Caki2 (cell line): Measurements from ENCODE around the gene RNF208. TPM values are rescaled to one million over a fixed set of nuclear protein-coding genes. Genes with fewer than 3 reads are reported as not detected.
A peak's percentile ranks its signal among the peaks of the same experiment; 100 is the strongest.
"Not testable (repeated sequence)": the region's sequence is repeated elsewhere in the genome, so short reads cannot be mapped to it uniquely, and the experiment has no call there.

Experiments
- DNase-seq: peaks from one replicate; pipeline ENCODE4 v3.0.0-alpha.2; 2015; ENCODE audit warnings: low read depth
- in situ Hi-C: cut with HindIII; loops from 2 replicates; pipeline ENCODE4 v1.10.0; 2016; ENCODE audit warnings: low sequenced_read_pairs, low pct_unique_long_range_greater_than_20kb, mixed read lengths
- total RNA-seq: library from RNA; depleted of rRNA; stranded (reverse); fragments of >200 nt; shearing (Covaris generic); gene quantifications from 2 replicates; pipeline ENCODE4 v1.2.3, GENCODE V29; 2014; ENCODE audit warnings: low replicate concordance

RNF208 gene
- total RNA-seq, 1 experiment from 2014 or later = not detected

DNA sequence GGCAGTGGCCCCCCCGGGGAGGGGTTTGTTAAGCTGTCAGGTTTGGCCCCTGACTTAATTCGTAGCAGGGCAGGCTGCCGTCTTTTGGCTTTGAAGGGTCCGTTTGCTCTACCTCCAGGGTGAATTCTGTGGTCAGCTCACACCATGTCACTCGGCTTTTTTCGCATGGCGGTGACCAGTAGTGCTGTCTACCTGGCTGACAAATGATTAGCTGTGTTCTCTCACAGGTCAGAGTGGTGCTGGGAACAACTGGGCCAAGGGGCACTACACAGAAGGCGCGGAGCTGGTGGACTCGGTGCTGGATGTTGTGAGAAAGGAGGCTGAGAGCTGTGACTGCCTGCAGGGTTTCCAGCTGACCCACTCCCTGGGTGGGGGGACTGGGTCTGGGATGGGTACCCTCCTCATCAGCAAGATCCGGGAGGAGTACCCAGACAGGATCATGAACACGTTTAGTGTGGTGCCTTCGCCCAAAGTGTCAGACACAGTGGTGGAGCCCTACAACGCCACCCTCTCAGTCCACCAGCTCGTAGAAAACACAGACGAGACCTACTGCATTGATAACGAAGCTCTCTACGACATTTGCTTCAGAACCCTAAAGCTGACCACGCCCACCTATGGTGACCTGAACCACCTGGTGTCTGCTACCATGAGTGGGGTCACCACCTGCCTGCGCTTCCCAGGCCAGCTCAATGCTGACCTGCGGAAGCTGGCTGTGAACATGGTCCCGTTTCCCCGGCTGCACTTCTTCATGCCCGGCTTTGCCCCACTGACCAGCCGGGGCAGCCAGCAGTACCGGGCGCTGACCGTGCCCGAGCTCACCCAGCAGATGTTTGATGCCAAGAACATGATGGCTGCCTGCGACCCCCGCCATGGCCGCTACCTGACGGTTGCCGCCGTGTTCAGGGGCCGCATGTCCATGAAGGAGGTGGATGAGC is 20.5 kb upstream of the RNF208 start:
- in situ Hi-C loops = no loop called here
- no peak for DNase-seq

DNA sequence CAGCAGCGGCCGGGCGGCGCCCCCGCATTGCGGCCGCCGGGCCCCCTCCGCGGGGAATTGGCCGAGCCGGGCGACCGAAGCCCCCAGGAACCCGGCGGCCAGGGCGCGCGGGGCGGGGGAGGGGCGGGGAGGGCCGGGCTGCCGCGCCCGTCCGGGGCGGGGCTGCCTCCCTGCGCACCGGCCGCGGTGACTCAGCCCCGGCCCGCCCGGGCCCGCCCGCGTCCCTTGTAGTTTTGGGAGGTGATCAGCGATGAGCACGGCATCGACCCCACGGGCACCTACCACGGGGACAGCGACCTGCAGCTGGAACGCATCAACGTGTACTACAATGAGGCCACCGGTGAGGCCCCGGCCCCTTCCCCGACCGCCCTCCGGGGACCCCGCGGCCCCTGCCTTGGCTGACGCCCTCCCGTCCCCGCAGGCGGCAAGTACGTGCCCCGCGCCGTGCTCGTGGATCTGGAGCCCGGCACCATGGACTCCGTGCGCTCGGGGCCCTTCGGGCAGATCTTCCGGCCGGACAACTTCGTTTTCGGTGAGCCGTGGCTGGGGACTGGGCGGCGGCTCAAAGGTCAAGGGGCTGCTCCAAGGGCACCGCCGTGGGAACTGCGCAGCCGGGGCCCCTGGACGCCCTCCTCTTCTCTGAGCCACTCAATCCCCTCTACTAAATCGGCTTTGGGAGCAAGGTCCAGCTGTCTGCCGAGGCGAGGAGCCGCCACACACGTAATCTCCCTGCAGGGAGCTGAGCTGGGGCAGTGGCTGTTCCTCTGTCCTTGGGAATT is 19.6 kb upstream of the RNF208 start:
- in situ Hi-C loops = no loop called here
- DNase-seq = no peak

DNA sequence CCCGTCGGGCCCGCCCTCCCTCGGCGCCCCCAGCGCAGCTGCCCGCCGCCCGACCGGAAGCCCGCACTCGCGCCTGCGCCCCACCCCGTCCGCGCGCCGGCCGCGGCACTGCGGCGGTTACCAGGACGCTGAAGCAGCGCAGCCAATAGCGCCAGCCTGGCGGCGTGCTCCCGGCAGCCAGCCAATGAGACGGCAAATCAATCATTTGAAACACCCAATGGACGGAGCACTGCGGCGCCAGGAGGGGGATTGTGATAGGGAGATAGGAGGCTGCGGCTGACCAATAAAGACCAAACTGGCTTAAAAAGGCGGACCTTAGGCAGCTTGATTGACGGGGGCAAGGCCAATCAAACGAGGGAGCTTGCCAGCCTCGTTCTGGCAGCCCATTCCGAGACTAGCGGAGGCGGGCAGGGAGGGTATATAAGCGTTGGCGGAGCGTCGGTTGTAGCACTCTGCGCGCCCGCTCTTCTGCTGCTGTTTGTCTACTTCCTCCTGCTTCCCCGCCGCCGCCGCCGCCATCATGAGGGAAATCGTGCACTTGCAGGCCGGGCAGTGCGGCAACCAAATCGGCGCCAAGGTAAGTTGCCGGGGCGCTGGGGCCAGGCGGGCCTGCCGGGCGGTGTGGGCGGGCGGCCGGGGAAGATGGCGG is 18.9 kb upstream of the RNF208 start, which contains the start of gene TUBB4B:
TUBB4B (plus strand) TSS at position 447 of the 649 bp plus-strand sequence; CDS start at position 521, 74 bp downstream.
- DNase-seq = peak; percentile 99
- in situ Hi-C loops = no loop called here

DNA sequence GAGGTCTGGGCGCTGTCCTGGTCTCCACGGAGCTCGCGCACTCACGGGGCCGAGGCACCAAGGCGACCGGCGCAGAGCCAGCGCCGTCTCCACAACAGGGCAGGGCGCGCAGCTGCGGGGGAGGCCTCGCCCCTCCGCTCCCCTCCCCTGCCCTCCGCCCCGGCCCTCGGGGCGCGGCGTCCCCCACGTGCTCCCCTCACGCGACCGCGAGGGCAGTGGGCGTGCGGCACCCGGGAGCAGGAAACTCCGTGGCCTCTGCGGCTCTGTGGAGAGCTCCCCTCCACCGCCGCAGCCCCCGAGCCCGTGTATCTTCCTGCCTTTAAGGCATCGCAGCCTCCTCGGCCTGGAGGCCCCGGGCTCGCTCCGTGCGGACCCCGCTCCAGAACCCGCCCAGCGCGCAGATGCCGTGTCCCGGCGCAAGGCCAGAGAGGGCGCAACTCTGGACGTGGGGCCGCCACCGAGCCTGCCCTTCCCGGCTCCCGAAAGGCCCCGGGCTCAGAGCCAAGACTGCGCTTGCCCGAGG is 18.3 kb upstream of the RNF208 start:
- in situ Hi-C loops = no loop called here
- DNase-seq = no peak

DNA sequence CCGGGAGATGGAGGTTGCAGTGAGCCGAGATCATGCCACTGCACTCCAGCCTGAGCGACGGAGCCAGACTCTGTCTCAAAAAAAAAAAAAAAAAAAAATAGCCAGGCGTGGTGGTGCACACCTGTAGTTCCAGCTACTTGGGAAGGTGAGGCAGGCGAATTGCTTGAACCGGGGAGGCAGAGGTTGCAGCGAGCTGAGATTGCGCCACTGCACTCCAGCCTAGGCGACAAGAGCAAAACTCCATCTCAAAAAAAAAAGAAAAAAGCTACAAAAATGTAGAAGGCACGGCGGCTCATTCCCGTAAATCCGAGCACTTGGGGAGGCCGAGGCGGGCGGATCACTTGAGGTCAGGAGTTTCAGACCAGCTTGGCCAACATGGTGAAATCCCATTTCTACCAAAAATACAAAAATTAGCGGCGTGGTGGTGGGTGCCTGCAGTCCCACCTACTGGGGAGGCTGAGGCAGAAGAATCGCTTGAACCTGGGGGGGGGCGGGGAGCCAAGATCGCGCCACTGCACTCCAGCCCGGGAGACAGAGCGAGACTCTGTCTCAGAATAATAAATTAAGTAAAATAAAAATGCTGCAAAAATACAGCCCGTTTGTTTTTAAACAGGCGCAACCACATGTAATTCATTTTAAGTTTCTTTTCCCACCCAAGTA is 17.6 kb upstream of the RNF208 start:
- DNase-seq, in situ Hi-C loops: not testable (repeated sequence)

DNA sequence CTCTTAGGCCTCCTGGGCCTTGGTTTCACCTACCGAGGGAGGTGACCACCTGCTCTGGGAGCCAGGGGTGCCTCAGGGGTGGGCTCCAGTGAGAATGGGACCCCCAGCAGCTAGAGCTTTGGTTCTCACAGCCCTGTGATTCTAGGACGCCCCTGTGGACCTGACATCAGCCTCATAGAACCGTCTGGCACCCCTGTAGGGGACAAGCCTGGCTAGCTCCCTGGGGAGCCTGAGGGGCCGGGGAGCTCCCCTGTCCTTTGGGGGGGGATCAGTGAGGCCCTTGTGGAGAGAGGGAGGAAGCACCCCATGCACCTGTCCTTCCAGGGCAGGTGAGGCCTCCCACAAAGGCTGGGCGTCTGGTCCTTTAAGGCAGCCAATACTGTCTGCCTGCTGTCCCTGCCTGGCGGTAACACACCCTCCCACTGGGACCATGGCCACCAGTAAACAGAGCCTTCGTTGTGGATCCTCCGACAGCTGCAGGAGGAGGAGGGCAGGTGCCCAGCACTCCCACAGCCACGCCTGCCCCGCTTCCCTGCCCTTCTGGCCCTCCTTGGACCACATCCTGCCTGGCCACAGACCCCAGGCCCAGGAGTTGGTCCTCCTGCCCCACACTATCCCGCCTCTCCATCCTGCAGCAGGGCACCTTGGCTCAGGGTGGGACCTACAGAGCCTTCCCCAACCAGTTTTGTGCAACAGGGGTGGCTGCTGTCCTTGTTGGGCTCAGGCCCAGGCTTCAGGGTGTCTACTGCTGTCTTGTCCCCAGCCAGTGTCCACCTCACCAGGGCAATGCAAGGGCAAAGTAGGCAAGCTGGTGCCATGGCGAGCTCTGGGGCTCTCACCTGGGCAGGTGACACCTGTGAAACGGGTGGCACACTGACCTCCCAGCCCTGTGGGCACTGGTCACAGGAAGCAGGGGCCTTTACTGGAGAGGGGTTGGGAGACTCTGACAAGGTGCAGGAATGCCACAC is 16.0 kb upstream of the RNF208 start:
- no peak for DNase-seq

DNA sequence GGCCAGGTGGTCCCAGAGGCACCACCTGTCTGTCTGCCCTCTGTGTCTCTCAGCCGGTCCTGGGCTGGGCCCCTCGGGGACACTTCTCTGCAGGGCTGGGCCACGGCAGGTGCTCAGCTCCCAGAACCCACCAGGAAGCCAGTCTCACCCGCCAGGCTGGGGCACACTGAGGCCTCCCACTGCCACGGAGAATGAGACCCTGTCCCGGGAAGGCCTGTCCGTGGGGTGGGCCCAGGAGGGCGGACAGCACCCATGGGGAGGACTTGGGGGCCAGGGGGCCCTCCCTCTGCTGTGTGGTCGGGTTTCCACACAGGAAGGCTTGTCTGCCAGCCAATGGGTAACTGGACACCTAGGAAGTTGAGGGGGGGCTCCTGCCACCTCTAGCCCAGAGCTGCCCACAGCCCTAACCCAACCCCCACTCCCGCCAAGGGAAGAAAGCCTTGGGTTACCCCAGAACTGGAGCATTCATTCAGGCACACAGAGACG is 14.9 kb upstream of the RNF208 start:
- no peak for DNase-seq
- in situ Hi-C loops = no loop called here

More for the DNA sequence above, 16.0 kb upstream of the RNF208 start:
- in situ Hi-C loops = no loop called here

DNA sequence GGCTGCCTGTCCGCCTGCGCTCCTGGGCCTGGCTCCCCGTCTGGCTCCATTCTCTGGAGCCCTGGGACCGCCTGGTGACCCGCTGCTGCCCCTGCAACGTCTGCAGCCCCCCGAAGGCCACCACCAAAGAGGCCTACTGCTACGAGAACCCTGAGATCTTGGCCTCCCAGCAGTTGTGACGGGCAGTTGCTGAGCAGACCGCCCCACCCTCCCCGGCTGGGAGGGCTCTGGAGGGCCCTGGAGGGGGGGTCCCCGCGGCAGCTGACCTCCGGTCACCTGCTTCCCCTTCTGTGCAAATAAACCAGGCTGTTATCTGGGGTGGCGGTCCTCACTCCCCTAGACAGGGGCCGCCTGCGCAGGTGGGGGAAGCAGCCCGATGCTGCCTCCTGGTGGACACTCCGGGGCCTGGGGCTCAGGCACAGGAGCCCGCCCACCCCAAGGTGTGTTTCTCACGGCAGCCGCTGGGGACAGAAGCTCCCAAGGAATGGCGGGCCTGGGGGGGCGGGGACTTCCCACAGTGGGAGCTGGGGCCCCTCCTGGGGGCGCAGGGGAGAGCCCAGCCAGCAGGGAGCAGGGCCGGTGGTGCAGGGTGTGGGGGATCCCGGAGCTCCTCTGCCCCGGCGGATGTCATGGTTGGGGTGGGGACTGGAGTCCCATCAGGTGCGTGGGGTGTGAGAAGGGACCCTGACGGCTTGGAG is 14.3 kb upstream of the RNF208 start:
- DNase-seq = peak; percentile 73
- in situ Hi-C loops = no loop called here

DNA sequence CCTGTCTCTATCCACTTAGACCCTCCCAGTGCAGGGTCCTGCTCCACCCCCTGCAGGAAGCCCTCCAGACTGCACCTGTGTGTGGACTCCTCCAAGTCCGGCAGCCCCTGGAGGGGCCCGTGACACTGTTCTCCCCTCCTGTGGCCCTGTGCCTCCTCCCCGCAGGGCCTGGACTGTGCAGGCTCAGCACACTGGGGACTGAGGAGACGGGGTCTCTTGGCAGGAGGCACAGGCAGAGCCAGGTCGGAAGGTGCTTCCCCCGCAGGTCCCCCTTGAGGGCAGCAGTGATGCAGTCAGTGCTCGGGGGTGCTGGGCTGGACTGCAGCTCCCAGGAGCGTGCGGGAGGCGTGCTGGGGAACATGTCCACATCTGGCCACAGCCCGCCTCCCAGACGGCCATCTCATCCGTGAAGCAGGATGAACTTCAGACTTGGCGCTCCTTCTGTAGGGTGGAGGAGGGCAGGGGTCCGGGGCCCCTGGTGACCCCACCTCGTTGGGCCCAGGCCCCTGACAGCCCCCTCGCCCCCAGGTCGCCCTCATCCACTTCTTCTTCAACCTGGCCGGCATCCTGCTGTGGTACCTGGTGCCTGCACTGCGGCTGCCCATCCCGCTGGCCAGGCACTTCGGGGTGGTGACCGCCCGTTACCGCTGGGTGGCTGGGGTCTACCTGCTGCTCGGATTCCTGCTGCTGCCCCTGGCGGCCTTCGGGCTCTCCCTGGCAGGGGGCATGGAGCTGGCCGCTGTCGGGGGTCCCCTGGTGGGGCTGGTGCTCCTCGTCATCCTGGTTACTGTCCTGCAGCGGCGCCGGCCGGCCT is 13.6 kb upstream of the RNF208 start:
- no peak for DNase-seq
- in situ Hi-C loops = no loop called here

DNA sequence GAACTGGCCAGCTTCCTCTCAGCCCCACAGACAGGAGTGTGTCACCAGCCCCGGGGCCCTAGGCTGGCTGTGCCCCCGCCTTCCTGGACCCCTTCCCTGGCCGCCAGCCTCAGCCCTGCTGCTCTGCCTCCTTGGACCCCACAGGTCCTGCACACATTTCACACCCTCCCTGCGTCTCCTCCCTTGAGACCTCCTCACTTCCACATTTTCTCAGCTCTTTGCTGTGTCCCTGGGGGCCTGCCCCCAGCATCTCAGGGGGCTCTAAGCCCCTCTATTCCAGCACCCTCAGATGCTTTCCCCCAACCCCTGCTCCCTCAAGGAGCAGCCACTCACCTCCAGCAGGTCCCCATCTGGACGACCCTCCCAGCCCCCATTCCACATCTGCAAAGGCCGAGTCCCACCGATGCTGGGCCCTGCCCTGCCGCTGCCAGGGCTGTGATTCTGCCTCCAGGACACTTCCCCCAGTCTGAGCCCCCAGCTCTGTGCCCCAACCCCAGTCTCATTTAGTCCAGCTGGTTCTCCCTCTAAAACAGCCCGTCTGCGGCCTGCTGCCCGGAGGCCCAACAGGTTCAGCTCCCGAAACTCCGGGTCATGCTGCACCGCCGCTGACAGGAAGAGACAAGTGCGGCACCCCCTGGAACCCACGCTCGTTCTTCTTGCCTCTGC is 12.9 kb upstream of the RNF208 start:
- in situ Hi-C loops = no loop called here
- no peak for DNase-seq

DNA sequence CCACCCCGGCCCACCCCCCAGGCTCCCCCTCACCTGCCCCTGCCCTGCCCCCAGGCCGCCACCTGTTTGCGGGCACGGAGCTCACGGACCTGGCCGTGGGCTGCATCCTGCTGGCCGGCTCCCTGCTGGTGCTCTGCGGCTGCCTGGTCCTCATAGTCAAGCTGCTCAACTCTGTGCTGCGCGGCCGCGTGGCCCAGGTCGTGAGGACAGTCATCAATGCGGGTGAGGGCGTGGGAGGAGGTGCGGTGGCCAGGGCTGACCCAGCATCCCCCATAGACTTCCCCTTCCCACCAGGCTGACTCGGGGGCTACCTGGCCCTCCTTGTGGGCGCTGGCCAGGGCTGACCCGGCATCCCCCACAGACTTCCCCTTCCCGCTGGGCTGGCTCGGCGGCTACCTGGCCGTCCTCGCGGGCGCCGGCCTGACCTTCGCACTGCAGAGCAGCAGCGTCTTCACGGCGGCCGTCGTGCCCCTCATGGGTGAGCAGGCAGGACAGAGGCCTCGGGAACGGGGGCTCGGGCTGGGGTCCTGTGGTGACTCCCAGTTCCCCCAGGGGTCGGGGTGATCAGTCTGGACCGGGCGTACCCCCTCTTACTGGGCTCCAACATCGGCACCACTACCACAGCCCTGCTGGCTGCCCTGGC is 12.1 kb upstream of the RNF208 start:
- DNase-seq = no peak
- in situ Hi-C loops = no loop called here

DNA sequence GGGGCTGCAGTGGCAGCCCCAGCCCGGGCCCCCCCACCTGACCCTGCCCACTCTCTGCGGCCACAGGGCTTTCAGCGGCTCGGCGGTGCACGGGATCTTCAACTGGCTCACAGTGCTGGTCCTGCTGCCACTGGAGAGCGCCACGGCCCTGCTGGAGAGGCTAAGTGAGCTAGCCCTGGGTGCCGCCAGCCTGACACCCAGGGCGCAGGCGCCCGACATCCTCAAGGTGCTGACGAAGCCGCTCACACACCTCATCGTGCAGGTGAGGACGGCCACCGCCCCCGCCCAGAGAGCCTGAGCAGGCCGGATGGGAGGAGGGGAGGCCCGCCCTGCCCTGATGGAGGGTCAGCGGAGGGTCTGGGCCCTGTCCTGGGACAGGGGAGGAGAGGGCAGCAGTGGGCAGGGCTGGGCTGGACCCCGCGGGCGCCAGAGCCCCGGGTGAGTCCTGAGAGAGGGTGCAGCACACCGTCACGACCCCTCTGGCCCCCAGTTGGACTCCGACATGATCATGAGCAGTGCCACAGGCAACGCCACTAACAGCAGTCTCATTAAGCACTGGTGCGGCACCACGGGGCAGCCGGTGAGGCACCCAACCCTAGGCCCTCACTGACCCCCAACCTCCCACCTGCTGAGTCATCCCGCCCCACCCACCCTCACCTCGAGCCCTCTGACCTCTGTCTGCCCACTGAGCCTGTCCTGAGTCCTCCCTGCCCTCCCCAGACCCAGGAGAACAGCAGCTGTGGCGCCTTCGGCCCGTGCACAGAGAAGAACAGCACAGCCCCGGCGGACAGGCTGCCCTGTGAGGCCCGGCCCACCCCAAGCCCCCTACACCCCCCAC is 11.3 kb upstream of the RNF208 start:
- DNase-seq = no peak
- in situ Hi-C loops = no loop called here

DNA sequence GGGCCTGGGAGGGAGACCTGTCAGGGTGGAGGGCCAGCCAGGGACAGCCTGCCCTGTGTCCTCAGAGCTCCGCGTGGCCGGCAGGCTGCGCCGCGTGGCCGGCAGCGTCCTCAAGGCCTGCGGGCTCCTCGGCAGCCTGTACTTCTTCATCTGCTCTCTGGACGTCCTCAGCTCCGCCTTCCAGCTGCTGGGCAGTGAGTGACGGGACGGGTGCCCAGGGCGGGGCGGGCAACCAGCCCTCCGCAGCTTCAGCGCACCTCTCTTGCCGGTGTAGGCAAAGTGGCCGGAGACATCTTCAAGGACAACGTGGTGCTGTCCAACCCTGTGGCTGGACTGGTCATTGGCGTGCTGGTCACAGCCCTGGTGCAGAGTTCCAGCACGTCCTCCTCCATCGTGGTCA is 10.5 kb upstream of the RNF208 start:
- in situ Hi-C loops = no loop called here
- no peak for DNase-seq

DNA sequence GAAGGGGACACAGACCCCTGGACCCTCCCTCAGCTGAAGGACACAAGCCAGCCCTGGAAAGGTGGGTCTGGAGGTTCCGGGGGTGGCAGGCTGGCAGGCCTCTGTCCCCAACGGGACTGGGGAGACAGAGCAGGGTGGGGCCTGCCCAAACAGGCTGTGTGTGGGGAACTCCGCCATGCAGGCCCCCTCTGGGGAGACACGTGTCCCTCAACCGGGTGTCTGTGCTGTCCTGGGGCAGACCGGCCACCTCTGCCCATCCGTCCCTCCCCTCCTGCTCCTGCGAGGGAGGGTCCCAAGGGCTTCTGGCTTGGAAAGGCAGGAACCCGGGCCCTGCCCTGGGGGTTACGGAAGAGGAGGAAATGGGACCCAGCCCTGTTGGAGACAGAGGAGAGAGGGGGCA is 10.1 kb upstream of the RNF208 start:
- no peak for DNase-seq
- in situ Hi-C loops = no loop called here
